ENCODE results near the gene HP1BP3.
A peak's percentile ranks its signal among the peaks of the same experiment; 100 is the strongest.

Gene HP1BP3

DNA sequence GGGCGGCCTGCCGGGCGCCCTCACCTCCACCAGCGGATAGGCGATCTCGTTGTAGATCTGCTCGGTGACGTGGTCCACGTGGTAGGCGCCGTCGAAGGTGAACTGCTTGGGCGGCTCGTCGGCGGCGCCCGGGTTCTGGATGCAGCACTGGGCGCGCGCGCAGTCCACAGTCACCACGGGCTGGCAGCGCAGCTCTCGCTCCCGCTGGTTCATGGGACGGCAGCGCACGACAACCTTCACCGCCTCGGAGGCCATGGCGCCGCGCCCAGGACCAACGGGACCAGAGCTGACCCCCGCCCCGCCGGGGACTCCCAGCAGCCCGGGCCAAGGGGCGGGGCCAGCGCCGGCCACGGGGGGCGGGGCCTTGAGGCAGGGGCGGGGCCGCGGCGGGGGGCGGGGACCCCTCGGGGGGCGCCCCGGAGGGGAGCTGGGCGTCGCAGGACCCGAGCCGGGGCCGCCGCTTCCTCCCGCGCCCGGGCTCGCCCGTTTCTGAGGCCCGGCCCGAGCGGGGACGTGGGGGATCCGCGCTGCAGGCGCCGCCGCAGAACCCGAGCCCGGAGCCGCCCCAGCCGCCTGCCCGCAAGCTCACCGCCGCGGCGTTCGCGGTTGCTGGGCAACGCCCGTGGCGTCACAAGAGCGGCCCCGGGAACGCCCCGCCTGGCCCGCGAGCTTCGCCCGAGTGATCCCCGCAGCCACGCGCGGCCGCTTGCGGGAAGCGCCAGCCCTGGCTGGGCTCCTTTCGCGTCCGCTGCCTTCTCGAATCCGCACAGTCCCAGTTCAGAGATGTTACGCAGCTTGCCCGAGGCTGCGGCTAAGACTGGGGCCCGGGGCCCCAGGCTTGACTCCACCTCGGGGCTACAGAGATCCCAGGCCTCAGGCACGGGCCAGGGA, 69.4 kb downstream of the HP1BP3 start, which contains the start of gene KIF17:
Gene KIF17 (minus strand): TSS at position 556 of the 891 bp plus-strand sequence. CDS start 301 bp downstream, at position 255.
- TF ChIP-seq, protein P1, sequence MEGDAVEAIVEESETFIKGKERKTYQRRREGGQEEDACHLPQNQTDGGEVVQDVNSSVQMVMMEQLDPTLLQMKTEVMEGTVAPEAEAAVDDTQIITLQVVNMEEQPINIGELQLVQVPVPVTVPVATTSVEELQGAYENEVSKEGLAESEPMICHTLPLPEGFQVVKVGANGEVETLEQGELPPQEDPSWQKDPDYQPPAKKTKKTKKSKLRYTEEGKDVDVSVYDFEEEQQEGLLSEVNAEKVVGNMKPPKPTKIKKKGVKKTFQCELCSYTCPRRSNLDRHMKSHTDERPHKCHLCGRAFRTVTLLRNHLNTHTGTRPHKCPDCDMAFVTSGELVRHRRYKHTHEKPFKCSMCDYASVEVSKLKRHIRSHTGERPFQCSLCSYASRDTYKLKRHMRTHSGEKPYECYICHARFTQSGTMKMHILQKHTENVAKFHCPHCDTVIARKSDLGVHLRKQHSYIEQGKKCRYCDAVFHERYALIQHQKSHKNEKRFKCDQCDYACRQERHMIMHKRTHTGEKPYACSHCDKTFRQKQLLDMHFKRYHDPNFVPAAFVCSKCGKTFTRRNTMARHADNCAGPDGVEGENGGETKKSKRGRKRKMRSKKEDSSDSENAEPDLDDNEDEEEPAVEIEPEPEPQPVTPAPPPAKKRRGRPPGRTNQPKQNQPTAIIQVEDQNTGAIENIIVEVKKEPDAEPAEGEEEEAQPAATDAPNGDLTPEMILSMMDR (IDR thresholded peaks at IDR 0.05): no peak
- Histone ChIP-seq H3K27ac (no peak within 1 kb of the TSS), H3K4me3 (peak within 1 kb of the TSS; percentile 74)
- DNase-seq (ENCODE audit: low spot score): no peak

GRCh38 chr1:20716232-20716631, 70.9 kb downstream of the HP1BP3 start:
- Histone ChIP-seq H3K27ac (no peak overlapping the region), H3K4me3 (no peak overlapping the region)
- DNase-seq (ENCODE audit: low spot score): no peak
- TF ChIP-seq, protein P1 (IDR thresholded peaks at IDR 0.05): no peak

- Histone ChIP-seq H3K27ac (no peak overlapping the region), H3K4me3 (no peak overlapping the region)
- DNase-seq (ENCODE audit: low spot score): no peak
- TF ChIP-seq, protein P1 (IDR thresholded peaks at IDR 0.05): no peak
These were observed 71.7 kb downstream of the HP1BP3 start for GRCh38 chr1:20715406-20715805.

GRCh38 chr1:20713440-20713839, 73.7 kb downstream of the HP1BP3 start:
- DNase-seq (ENCODE audit: low spot score): no peak
- Histone ChIP-seq H3K27ac (no peak overlapping the region), H3K4me3 (no peak overlapping the region)
- TF ChIP-seq, protein P1 (IDR thresholded peaks at IDR 0.05): no peak

DNA sequence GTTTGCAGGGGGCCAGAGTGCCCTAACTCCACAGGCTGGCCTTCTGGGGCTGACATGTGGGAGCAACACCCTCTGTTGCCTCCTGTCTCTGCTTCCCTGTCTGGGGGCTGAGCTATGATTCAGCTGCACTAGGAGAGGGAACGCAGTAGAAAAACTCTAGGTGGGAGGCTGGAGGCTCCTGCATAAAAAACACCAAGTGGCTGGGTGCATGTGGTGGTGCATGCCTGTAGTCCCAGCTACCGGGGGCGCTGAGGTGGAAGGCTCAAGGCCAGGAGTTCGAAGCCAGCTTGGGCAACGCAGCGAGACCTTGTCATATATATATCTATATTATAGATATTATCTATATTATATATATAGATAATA, 74.9 kb downstream of the HP1BP3 start:
- TF ChIP-seq, protein P1 (IDR thresholded peaks at IDR 0.05): no peak
- DNase-seq (ENCODE audit: low spot score): no peak
- no peak overlapping the region for H3K4me3 ChIP-seq
- H3K27ac ChIP-seq: no peak overlapping the region

GRCh38 chr1:20711285-20712214, 75.6 kb downstream of the HP1BP3 start:
- H3K27ac ChIP-seq: no peak overlapping the region
- no peak overlapping the region for H3K4me3 ChIP-seq
- TF ChIP-seq, protein P1 (IDR thresholded peaks at IDR 0.05): no peak
- DNase-seq (ENCODE audit: low spot score): no peak
